ENCODE measurements around the gene CTNNA2.

GRCh38 chr2:80139001-80139400 is 626.1 kb downstream of the CTNNA2 start:
- TF ChIP-seq ZFP3 (CRISPR knock-in tag; IDR thresholded peaks at IDR 0.05), result no peak
- no peak for TF ChIP-seq TCF4 (CRISPR knock-in tag; IDR thresholded peaks at IDR 0.05; ENCODE audit: borderline replicate concordance)
- no peak for TF ChIP-seq ARNTL (CRISPR knock-in tag; IDR thresholded peaks at IDR 0.05; ENCODE audit: borderline replicate concordance, low read depth)
